Measurements from ENCODE around the gene PRKCE. TPM values are rescaled to one million over a fixed set of nuclear protein-coding genes. Genes with fewer than 3 reads are reported as not detected.

Gene PRKCE
- total RNA-seq, 1 experiment from 2014 or later = 12.1 TPM

- no TSS peak for BruUV-seq (replicated peaks)
- ChIA-PET POLR2A (interaction anchor here (0.5 to 5.0 kb wide), 10 partner anchors 27 to 319 kb away, joined by 3 to 31 read pairs (median 6); no protein-coding TSS in a partner anchor), CTCF (interaction anchor here (0.6 to 3.8 kb wide), 14 partner anchors 18 to 355 kb away, joined by 3 to 26 read pairs (median 6); partner anchors contain the start of gene PRKCE)
- Mint-ChIP-seq H3K4me3 (ENCODE audit: unreplicated experiment) (no peak overlapping the region), H3K27me3 (ENCODE audit: insufficient read depth, unreplicated experiment) (no peaks in the 10 kb centered on the region), H3K27ac (ENCODE audit: low read depth, unreplicated experiment) (peak overlapping the region; percentile 29), H3K36me3 (ENCODE audit: insufficient read depth, unreplicated experiment) (peaks cover 12% of the 10 kb centered on the region), H3K4me1 (ENCODE audit: insufficient read depth, unreplicated experiment) (peaks cover 39% of the 10 kb centered on the region), H3K9me3 (ENCODE audit: unreplicated experiment) (no peaks in the 10 kb centered on the region)
- no peak for TF ChIP-seq CTCF (IDR thresholded peaks at IDR 0.05; ENCODE audit: unreplicated experiment)
- intact Hi-C loops (cut with micrococcal nuclease) = loop anchor here (1.0 to 10.0 kb wide), 6 partner anchors 116 to 952 kb away; partner anchors contain the start of gene PRKCE
- no peak for DNase-seq (ENCODE audit: unreplicated experiment)
Observed at GRCh38 chr2:45936623-45936979, 285.1 kb downstream of the PRKCE start.

- Mint-ChIP-seq H3K36me3 (ENCODE audit: insufficient read depth, unreplicated experiment) (peaks cover 12% of the 10 kb centered on the region), H3K4me1 (ENCODE audit: insufficient read depth, unreplicated experiment) (peaks cover 33% of the 10 kb centered on the region), H3K27ac (ENCODE audit: low read depth, unreplicated experiment) (peak overlapping the region; percentile 84), H3K9me3 (ENCODE audit: unreplicated experiment) (no peaks in the 10 kb centered on the region), H3K4me3 (ENCODE audit: unreplicated experiment) (no peak overlapping the region), H3K27me3 (ENCODE audit: insufficient read depth, unreplicated experiment) (no peaks in the 10 kb centered on the region)
- no peak for DNase-seq (ENCODE audit: unreplicated experiment)
- ChIA-PET CTCF (interaction anchor here (0.6 to 3.8 kb wide), 12 partner anchors 17 to 475 kb away, joined by 3 to 26 read pairs (median 4); partner anchors contain the start of gene PRKCE), POLR2A (interaction anchor here (0.6 to 5.0 kb wide), 9 partner anchors 26 to 327 kb away, joined by 3 to 36 read pairs (median 16); partner anchors contain the start of gene SRBD1)
- BruUV-seq (replicated peaks) = no TSS peak
- no peak for TF ChIP-seq CTCF (IDR thresholded peaks at IDR 0.05; ENCODE audit: unreplicated experiment)
- intact Hi-C loops (cut with micrococcal nuclease) = loop anchor here (1.0 to 10.0 kb wide), 4 partner anchors 26 to 953 kb away; no protein-coding TSS in a partner anchor
Observed at GRCh38 chr2:45937990-45938389, 286.5 kb downstream of the PRKCE start.

- H3K9me3 Mint-ChIP-seq (ENCODE audit: unreplicated experiment) = no peaks in the 10 kb centered on the region
- ChIA-PET POLR2A (interaction anchor here (0.6 to 5.0 kb wide), 12 partner anchors 22 to 340 kb away, joined by 3 to 36 read pairs (median 4); partner anchors contain the start of gene SRBD1), CTCF (interaction anchor here (0.6 to 3.7 kb wide), 12 partner anchors 54 to 403 kb away, joined by 3 to 26 read pairs (median 4); partner anchors contain the start of gene PRKCE)
- H3K27me3 Mint-ChIP-seq (ENCODE audit: insufficient read depth, unreplicated experiment) = no peaks in the 10 kb centered on the region
- H3K27ac Mint-ChIP-seq (ENCODE audit: low read depth, unreplicated experiment) = peak overlapping the region; percentile 84
- TSS peak; percentile 92 for BruUV-seq (replicated peaks)
- peaks cover 33% of the 10 kb centered on the region for H3K4me1 Mint-ChIP-seq (ENCODE audit: insufficient read depth, unreplicated experiment)
- no peak for TF ChIP-seq CTCF (IDR thresholded peaks at IDR 0.05; ENCODE audit: unreplicated experiment)
- H3K4me3 Mint-ChIP-seq (ENCODE audit: unreplicated experiment) = peak overlapping the region; percentile 48
- peak; percentile 98 for DNase-seq (ENCODE audit: unreplicated experiment)
- H3K36me3 Mint-ChIP-seq (ENCODE audit: insufficient read depth, unreplicated experiment) = peaks cover 6% of the 10 kb centered on the region
- intact Hi-C loops (cut with micrococcal nuclease) = loop anchor here (1.0 to 10.0 kb wide), 3 partner anchors 25 to 954 kb away; no protein-coding TSS in a partner anchor
Observed at GRCh38 chr2:45938649-45939511, 287.4 kb downstream of the PRKCE start.

All from MCF 10A (cell line).